Measurements from ENCODE around the gene C1QA. TPM values are rescaled to one million over a fixed set of nuclear protein-coding genes. Genes with fewer than 3 reads are reported as not detected.

Gene C1QA
- polyA plus RNA-seq, 1 donor from 2014 or later: not detected

GRCh38 chr1:22629886-22630285 lies 6.5 kb upstream of the C1QA start:
- no peak overlapping the region for H3K4me2 ChIP-seq (ENCODE audit: low read length)
- H3K9me2 ChIP-seq (ENCODE audit: insufficient read depth, low read length): no peaks in the 10 kb centered on the region
- no peak overlapping the region for H3K9ac ChIP-seq (ENCODE audit: low read length)
- H2AFZ ChIP-seq (ENCODE audit: low read depth, low read length): no peak overlapping the region
- no peak overlapping the region for H3K27ac ChIP-seq (ENCODE audit: low read length)
- no peaks in the 10 kb centered on the region for H3K79me2 ChIP-seq (replicated peaks; ENCODE audit: insufficient read depth, low read length)
- H3F3A ChIP-seq (ENCODE audit: insufficient read depth, low read length, poor library complexity, severe bottlenecking): no peaks in the 10 kb centered on the region
- no peaks in the 10 kb centered on the region for H3K27me3 ChIP-seq (ENCODE audit: insufficient read depth, low read depth, low read length)
- H3K36me3 ChIP-seq (ENCODE audit: insufficient read depth, low read length): no peaks in the 10 kb centered on the region
- H3K9me3 ChIP-seq (ENCODE audit: low read length): no peaks in the 10 kb centered on the region
- TF ChIP-seq RAD21 (conservative IDR thresholded peaks at IDR 0.05) (no peak), POLR2AphosphoS5 (IDR thresholded peaks at IDR 0.05) (no peak), REST (IDR thresholded peaks at IDR 0.05; ENCODE audit: borderline replicate concordance) (no peak), CTCF (IDR thresholded peaks at IDR 0.05; ENCODE audit: poor library complexity, severe bottlenecking) (no peak), EP300 (conservative IDR thresholded peaks at IDR 0.05; ENCODE audit: poor library complexity, severe bottlenecking) (no peak), SMC3 (conservative IDR thresholded peaks at IDR 0.05; ENCODE audit: poor library complexity) (no peak)
- no peaks in the 10 kb centered on the region for H4K20me1 ChIP-seq (ENCODE audit: insufficient read depth)
- H3K4me3 ChIP-seq (ENCODE audit: low read length): no peak overlapping the region

- TF ChIP-seq CTCF (IDR thresholded peaks at IDR 0.05; ENCODE audit: poor library complexity, severe bottlenecking): no peak
- no peak for TF ChIP-seq TAF1 (IDR thresholded peaks at IDR 0.05; ENCODE audit: low read depth)
- no peak for TF ChIP-seq REST (IDR thresholded peaks at IDR 0.05; ENCODE audit: borderline replicate concordance)
- no peak for TF ChIP-seq MXI1 (conservative IDR thresholded peaks at IDR 0.05; ENCODE audit: poor library complexity, severe bottlenecking)
- no peak for TF ChIP-seq EP300 (conservative IDR thresholded peaks at IDR 0.05; ENCODE audit: poor library complexity, severe bottlenecking)
- TF ChIP-seq POLR2AphosphoS5 (IDR thresholded peaks at IDR 0.05): no peak
- TF ChIP-seq RAD21 (conservative IDR thresholded peaks at IDR 0.05): no peak
- TF ChIP-seq EZH2 (IDR thresholded peaks at IDR 0.05; ENCODE audit: borderline replicate concordance, insufficient read depth, low read length, poor library complexity, severe bottlenecking): no peak
- TF ChIP-seq SMC3 (conservative IDR thresholded peaks at IDR 0.05; ENCODE audit: poor library complexity): no peak
- Histone ChIP-seq H3K27ac (ENCODE audit: low read length) (no peak overlapping the region), H3K4me3 (ENCODE audit: low read length) (no peak overlapping the region), H3K4me2 (ENCODE audit: low read length) (no peak overlapping the region), H3F3A (ENCODE audit: insufficient read depth, low read length, poor library complexity, severe bottlenecking) (no peaks in the 10 kb centered on the region), H2AFZ (ENCODE audit: low read depth, low read length) (no peak overlapping the region), H3K9ac (ENCODE audit: low read length) (no peak overlapping the region), H3K9me3 (ENCODE audit: low read length) (no peaks in the 10 kb centered on the region), H4K20me1 (ENCODE audit: insufficient read depth) (no peaks in the 10 kb centered on the region), H3K9me2 (ENCODE audit: insufficient read depth, low read length) (no peaks in the 10 kb centered on the region), H3K36me3 (ENCODE audit: insufficient read depth, low read length) (no peaks in the 10 kb centered on the region), H3K79me2 (replicated peaks; ENCODE audit: insufficient read depth, low read length) (no peaks in the 10 kb centered on the region), H3K27me3 (ENCODE audit: insufficient read depth, low read depth, low read length) (no peaks in the 10 kb centered on the region)
Measured at GRCh38 chr1:22633697-22634463, 2.5 kb upstream of the C1QA start.

All from neural cell (in vitro differentiated cells).